NCI-H1092 treated with DMSO at 0.1 percent for 48 hours (cell line): ENCODE measurements around the gene ATP8A2.
"Not testable (repeated sequence)": the region's sequence is repeated elsewhere in the genome, so short reads cannot be mapped to it uniquely, and the experiment has no call there.

Experiments
- DNase-seq: peaks from one replicate; lab custom pipeline; 2025; lab: John Stamatoyannopoulos, UW

The ATP8A2 gene

DNA sequence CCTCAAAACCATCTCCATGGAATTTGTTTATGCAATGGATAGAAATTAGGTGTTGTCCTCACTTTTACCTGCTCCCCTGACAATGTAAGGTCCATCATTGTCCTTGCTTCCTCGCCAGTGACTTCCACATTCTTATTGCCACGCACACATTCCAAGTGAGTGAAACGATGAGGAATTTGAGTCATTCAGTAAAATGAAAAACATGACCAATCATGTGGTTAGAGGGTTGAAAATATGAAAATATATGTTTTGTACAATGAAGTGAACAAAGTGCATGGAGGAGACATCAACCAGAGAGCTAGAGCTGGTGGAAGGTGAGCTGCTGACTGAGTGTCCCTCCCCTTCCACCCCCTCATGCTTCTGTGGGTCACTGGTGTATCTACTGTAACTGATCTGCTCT is 91.7 kb downstream of the ATP8A2 start:
- no peak for DNase-seq

- DNase-seq, result no peak
Measured at GRCh38 chr13:25466880-25467279, 95.1 kb downstream of the ATP8A2 start.

- DNase-seq, result peak; percentile 75
Measured at GRCh38 chr13:25468325-25469168, 96.8 kb downstream of the ATP8A2 start.

GRCh38 chr13:25469169-25469525 is 97.4 kb downstream of the ATP8A2 start:
- DNase-seq, result peak; percentile 66

DNA sequence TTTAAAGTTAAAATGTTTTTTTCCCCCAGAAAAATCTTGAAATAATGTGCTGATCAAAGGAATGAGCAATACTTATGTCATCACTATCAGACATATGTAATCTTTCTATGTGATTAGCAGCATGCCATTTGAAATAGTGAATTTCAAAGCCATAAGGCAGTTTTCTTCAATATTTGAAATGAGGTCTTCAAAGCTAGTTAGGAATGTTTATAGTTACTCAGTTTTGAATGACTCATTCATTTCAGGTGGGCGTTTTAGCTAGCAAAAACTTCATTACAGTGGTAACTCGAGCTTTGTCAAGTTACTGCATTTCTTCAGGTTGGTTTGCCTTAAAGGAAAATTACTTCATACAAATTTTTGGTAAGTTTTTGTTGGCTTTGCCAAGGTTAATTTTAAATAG is 102.1 kb downstream of the ATP8A2 start:
- no peak for DNase-seq

DNA sequence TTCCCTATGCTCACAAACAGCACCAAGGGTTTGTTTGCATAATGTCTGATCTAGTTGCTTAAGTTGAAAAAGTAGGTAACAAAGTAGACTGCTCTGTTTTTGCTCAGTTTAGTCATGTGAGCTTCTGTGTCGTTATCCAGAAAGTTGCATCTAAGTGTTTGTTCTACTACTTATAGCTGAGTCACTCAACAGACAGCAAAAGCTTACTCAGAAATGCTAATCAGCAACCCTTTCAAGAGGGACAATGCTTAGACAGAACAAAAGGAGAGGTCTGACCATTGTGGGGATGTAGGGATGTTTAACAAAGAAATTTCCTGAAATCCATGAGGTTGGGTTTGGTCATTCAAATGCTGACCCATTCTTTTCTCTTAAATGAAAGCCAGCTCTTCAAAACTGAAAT is 106.4 kb downstream of the ATP8A2 start:
- no peak for DNase-seq

DNA sequence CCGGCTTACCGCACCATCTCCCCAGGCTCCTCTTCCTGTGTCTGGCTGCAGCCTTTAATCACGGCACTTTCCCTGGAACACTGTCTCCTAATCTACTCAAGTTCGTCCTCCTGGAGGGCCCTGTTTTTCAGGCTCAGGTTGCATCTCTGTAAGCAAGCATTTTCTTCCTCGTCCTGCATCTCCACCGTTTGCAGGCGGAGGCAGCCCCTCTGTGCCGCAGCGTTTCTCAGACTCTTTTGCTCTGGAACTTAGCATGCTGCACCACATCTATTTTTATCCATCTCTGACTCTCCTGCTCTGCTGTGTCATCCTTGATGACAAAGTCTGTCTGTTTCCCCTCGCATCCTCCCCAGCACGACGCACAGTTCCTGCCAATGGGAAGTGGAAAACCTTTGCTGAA is 117.5 kb downstream of the ATP8A2 start:
- DNase-seq, result peak; percentile 89

DNA sequence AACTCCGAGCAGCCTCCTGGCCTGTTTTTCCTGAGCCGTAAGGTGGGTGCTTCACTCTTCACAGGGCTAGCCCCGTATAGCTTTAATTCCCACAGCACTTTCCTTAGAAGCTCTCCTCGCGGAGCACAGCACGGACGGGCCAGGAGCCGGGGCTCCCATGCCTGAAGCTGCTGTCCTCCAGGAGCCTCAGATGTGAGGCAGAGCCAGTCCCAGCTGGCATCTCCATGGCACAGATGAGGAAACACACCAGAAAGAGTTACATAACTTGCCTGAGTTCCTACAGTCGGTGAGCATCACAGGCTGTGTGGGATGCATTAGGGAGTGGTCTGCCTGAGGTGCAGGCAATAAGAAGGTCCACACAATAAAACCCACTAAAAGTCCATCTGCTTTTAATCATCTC is 118.5 kb downstream of the ATP8A2 start:
- DNase-seq, result peak; percentile 67

DNA sequence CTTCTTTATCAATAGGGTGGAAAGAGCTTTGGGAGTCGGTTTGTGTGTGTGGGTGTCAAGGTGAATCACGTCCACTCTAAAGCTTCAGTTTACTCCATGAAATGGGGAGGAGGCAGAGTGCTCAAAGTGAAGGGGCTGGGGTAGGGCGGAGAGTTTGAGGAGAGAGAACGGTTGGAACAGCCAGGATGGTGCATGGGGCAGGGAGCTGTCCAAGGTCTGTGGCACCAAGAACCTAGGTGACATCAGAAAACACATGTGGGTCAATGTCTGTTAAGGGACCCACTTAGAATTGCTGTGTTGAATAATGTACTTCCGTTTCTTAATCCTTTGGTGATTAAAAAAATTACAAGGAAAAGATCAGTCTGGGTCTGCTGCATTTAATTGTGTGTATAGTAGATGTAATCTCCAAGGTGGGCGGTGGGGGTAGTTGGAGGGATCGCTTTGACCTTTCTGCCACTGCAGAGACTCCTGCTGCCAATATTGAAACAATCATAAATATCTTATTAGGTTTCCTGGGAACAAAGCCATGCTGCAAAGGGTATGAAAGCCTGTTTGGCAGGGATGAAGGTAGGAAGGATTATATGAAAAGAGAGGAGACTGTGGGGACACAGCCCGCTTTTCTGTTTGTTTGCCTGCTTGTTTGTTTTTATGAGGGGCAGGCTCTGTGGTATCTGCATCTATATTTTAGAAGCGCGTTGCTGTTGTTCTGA is 122.3 kb downstream of the ATP8A2 start:
- DNase-seq, result peak; percentile 97

DNA sequence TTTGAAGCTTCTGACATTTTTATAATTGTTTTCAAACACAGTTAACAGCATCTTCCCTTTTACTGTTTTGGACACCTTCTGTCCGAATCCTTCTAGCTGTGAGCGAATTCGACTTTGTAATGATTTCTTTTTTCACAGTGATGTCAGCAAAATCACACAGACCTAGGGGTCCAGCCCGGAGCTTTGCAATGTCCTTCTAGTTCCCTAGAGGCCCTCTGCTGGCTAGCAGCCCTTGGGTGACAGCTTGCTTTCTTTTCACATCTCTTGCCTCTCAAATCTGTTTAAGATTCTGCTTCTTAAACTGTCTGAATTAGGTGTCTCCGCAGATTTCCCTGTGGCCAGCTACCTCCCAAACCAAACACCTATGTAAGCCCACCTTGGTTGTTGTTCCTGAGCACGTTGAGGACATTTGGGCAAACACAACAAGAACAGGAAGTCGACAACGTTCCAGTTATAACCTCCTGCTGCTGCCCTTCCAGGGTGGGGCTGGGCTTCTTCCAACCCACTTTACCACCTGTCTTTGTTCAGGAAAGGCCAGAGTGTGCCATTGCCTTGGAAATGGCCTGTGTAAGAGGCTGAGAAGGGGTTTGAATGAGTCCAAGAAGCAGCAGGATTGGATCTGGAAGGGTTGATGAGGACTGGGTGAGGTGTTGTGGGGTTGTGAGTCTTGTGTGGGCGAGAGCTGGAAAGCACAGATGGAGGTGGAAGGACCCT is 123.1 kb downstream of the ATP8A2 start:
- peak; percentile 95 for DNase-seq

- DNase-seq, result peak; percentile 53
Measured at GRCh38 chr13:25501231-25501630, 129.5 kb downstream of the ATP8A2 start.

DNA sequence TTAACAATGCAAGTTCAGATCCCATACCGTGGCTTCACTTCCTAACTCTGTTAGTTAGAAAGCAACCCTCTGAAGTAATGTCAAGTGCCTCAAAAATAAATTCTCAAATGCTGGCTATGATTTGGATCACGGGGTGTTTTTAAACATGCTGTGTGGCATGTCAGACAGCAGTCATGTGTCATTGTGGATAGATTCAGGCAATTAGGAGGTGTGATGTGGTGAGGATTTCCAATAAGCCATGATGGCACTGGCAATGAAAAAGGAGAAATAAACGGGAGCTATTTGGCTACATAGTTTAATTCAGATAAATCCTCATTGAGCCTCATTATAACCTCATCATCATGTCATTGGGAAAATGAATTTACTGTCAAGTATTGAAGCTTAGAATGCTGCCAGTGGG is 130.3 kb downstream of the ATP8A2 start:
- no peak for DNase-seq

DNA sequence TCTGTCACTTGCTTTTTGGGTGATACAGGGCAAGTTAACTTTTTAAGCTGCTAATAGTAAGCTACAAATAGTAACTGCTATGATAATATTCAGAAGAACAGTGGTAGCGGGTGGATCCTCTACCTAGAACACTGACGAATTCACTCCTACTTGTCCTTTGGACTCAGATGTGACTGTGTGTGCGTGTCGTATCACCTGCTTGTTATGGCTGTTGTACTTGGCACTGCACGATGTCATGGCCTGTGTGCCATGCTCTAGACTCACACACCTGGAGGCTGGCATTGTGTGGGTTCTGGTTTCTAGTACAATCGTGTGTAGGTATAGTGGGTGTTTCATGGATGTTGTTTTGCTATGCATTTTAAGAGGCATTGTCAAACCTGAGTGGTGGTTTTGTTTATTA is 130.8 kb downstream of the ATP8A2 start:
- DNase-seq, result no peak

- DNase-seq, result no peak
Measured at GRCh38 chr13:25503856-25504255, 132.1 kb downstream of the ATP8A2 start.

DNA sequence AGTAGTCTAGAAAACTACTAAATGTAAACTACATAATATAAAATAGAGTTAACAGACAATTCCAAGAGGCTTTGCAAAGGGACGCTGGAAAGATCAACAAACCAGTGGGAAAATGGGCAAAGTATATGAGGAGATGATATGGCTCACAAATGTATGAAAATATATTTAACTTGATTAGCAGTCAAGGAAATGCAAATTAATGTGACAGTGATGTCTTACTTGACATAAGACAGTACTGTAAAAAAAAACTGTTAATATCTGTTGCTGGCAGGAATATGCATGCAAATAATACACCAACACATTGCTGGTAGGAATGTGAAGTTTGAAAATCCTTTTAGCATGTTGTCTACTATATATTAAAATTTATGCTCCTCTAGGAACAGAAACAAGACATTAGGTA is 136.1 kb downstream of the ATP8A2 start:
- no peak for DNase-seq

DNA sequence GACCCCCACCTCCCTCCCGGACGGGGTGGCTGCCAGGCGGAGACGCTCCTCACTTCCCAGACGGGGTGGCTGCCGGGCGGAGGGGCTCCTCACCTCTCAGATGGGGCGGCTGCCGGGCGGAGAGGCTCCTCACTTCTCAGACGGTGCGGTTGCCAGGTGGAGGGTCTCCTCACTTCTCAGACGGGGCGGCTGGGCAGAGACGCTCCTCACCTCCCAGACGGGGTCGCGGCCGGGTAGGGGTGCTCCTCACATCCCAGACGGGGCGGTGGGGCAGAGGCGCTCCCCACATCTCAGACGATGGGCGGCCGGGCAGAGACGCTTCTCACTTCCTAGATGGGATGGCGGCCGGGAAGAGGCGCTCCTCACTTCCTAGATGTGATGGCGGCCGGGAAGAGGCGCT is 141.3 kb downstream of the ATP8A2 start:
- DNase-seq, result not testable (repeated sequence)

- no peak for DNase-seq
Measured at GRCh38 chr13:25518441-25518840, 146.7 kb downstream of the ATP8A2 start.

DNA sequence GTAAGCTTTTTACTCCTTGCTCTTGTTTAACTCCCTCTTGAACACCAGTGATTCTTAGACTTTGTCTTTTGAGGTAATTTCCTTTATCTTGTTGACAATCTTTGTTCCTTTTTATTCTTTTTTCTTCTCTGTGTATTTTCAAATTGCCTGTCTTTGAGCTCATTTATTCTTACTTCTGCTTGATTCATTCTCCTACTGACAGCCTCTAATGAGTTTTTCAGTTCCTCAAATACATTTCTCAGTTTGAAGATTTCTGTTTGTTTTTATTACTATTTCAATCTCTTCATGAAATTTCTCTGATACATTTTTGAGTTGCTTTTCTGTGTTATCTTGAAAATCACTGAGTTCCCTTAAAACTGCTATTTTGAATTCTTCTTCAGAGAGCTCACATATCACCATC is 154.1 kb downstream of the ATP8A2 start:
- DNase-seq, result no peak

DNA sequence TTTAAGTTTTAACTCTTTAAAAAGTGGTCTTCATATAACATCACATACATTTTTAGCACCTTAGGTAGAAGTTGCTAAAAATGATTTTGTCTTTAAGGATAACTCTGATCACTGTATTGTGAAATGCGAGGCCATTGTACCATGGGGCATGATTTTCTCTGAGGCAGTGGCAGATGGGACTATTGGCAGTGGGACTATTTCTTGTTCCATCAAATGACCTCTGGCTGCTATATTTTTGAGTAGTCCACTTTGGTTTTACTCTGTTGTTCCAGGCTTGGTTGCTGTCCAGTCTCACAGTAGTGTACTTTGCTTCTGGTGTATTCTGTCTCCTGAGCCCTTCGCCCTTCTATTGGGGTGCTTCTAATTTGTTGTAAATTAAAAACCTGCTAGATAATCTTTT is 156.5 kb downstream of the ATP8A2 start:
- DNase-seq, result no peak

GRCh38 chr13:25529425-25529824 is 157.7 kb downstream of the ATP8A2 start:
- no peak for DNase-seq

DNA sequence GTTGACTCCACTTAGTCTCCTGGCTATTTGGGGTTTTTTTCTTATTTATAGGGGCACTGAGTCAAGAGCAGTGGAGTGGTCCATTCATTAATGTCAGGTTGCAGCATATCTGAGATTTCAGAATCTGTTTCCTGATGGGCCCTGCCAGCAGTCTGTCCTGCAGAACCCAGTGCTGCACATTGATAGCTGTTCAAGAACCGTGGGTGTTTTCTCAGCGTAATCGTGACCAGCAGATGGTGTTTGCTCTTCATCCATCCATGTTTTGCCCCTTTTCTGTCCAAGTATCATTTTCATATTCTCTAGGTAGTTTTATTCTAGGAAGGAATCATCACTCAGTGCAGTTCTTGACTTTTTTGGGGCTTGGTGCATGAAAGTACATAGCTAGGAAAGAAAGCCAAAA is 166.5 kb downstream of the ATP8A2 start:
- DNase-seq, result no peak

GRCh38 chr13:25541434-25542123 is 169.8 kb downstream of the ATP8A2 start:
- no peak for DNase-seq
